H1 (cell line): ENCODE data around the gene USH2A. TPM values are rescaled to one million over a fixed set of nuclear protein-coding genes. Genes with fewer than 3 reads are reported as not detected.

Experiments used
- CTCF ChIA-PET: fragments of 300-600 bp; sonication (Branson Sonifier 250); formaldehyde crosslinking; loops from one replicate; lab custom pipeline; 2021; ENCODE audit not compliant: partially characterized antibody; lab: Charles Lee
- POLR2A ChIA-PET: fragments of 300-600 bp; sonication (Branson Sonifier 250); formaldehyde crosslinking; loops from one replicate; lab custom pipeline; 2021; ENCODE audit warnings: inconsistent platforms; ENCODE audit not compliant: partially characterized antibody; lab: Charles Lee
- DNase-seq, 2 experiments: peaks; one replicate each; pipeline versions ENCODE4 v3.0.0 to v3.0.0-alpha.2; 2010 to 2022; ENCODE audit warnings: low spot score in 2 of 2, low read depth in 1 of 2, mixed read lengths in 1 of 2
- FAIRE-seq: peaks from 2 replicates; lab custom pipeline; 2011; peaks lifted over from hg19 to GRCh38; lab: Jason Lieb, UNC
- H2AFZ ChIP-seq: 2 replicates; pipeline ENCODE4 v1.8.1; 2012; ENCODE audit warnings: low read length, inconsistent platforms
- H2AK5ac ChIP-seq: 2 replicates; pipeline ENCODE4 v1.6.1; 2013; ENCODE audit warnings: low read depth, low read length
- H2BK120ac ChIP-seq: replicated peaks from 2 replicates; pipeline ENCODE3; 2013; ENCODE audit warnings: low read depth, low read length, inconsistent platforms
- H2BK12ac ChIP-seq: 2 replicates; pipeline ENCODE4 v1.6.1; 2013; ENCODE audit warnings: low read depth, low read length
- H2BK15ac ChIP-seq: 2 replicates; pipeline ENCODE4 v1.6.1; 2013; ENCODE audit warnings: low read length
- H2BK20ac ChIP-seq: 2 replicates; pipeline ENCODE4 v1.6.1; 2013; ENCODE audit warnings: low read length
- H2BK5ac ChIP-seq: 2 replicates; pipeline ENCODE4 v1.6.1; 2013; ENCODE audit warnings: low read depth, low read length
- H3K14ac ChIP-seq: 2 replicates; pipeline ENCODE4 v1.6.1; 2013; ENCODE audit warnings: inconsistent platforms; ENCODE audit not compliant: insufficient read length
- H3K18ac ChIP-seq: 2 replicates; pipeline ENCODE4 v1.6.1; 2013; ENCODE audit warnings: low read length; ENCODE audit errors: extremely low read depth
- H3K23ac ChIP-seq: 2 replicates; pipeline ENCODE4 v1.6.1; 2013; ENCODE audit warnings: inconsistent platforms; ENCODE audit not compliant: insufficient read length
- H3K23me2 ChIP-seq: 2 replicates; pipeline ENCODE4 v1.6.1; 2013; ENCODE audit warnings: low read depth, low read length
- H3K27ac ChIP-seq: 2 replicates; pipeline ENCODE4 v1.6.1; 2011; ENCODE audit warnings: low read depth, low read length, inconsistent platforms
- H3K27me3 ChIP-seq, 4 experiments: replicated peaks in 1 of 4; 1 replicate in 1 of 4; 2 replicates in 3 of 4; pipeline versions ENCODE4 v1.6.1 to v1.8.1; 2011 to 2013; ENCODE audit warnings: low read length in 3 of 4, mild to moderate bottlenecking in 3 of 4, inconsistent platforms in 2 of 4, mixed read lengths in 2 of 4, moderate library complexity in 1 of 4; ENCODE audit not compliant: control insufficient read depth in 3 of 4, insufficient read depth in 3 of 4; ENCODE audit errors: extremely low read depth in 1 of 4
- H3K36me3 ChIP-seq, 4 experiments: 2 replicates each; pipeline versions ENCODE4 v1.6.1 to v1.8.1; 2011 to 2013; ENCODE audit warnings: mild to moderate bottlenecking in 4 of 4, low read length in 3 of 4, moderate library complexity in 2 of 4, control low read depth in 1 of 4, inconsistent platforms in 1 of 4; ENCODE audit not compliant: insufficient read depth in 4 of 4, control insufficient read depth in 2 of 4
- H3K4ac ChIP-seq: replicated peaks from 2 replicates; pipeline ENCODE3; 2013; ENCODE audit warnings: low read length, low read depth, mixed read lengths, inconsistent platforms; ENCODE audit not compliant: insufficient read length
- H3K4me1 ChIP-seq, 4 experiments: replicated peaks in 1 of 4; 1 replicate in 1 of 4; 2 replicates in 3 of 4; pipeline versions ENCODE4 v1.6.1 to v1.8.1; 2011 to 2013; ENCODE audit warnings: low read length in 3 of 4, inconsistent platforms in 2 of 4, mixed read lengths in 1 of 4; ENCODE audit not compliant: insufficient read depth in 4 of 4, control insufficient read depth in 3 of 4
- H3K4me2 ChIP-seq, 2 experiments: 2 replicates each; pipeline versions ENCODE4 v1.6.1 to v1.8.1; 2011 to 2013; ENCODE audit warnings: low read depth in 2 of 2, low read length in 2 of 2, control low read depth in 1 of 2, inconsistent platforms in 1 of 2, mild to moderate bottlenecking in 1 of 2; ENCODE audit not compliant: insufficient read depth in 1 of 2
- H3K4me3 ChIP-seq, 4 experiments: fragments of 200-600, 300-600 bp in 1 of 4; sonication (generic), shearing (Covaris generic), sonication (Bioruptor Twin) in 1 of 4; 2 replicates each; pipeline versions ENCODE4 v1.5.1 to v1.8.1; 2011 to 2016; ENCODE audit warnings: low read length in 4 of 4, low read depth in 3 of 4, control low read depth in 2 of 4, inconsistent platforms in 2 of 4, mild to moderate bottlenecking in 2 of 4, mixed read lengths in 1 of 4, moderate library complexity in 1 of 4; ENCODE audit not compliant: insufficient read depth in 2 of 4; ENCODE audit errors: extremely low read depth in 1 of 4
- H3K56ac ChIP-seq: replicated peaks from 2 replicates; pipeline ENCODE3; 2013; ENCODE audit warnings: low read depth, mild to moderate bottlenecking, mixed read lengths, low read length, inconsistent platforms; ENCODE audit not compliant: insufficient read length
- H3K79me1 ChIP-seq: 2 replicates; pipeline ENCODE4 v1.6.1; 2013; ENCODE audit warnings: low read depth, low read length, control low read depth
- H3K79me2 ChIP-seq, 2 experiments: 2 replicates each; pipeline versions ENCODE4 v1.6.1 to v1.8.1; 2012 to 2013; ENCODE audit warnings: low read length in 2 of 2, mild to moderate bottlenecking in 2 of 2, inconsistent platforms in 1 of 2; ENCODE audit not compliant: insufficient read depth in 2 of 2, control insufficient read depth in 1 of 2
- H3K9ac ChIP-seq, 4 experiments: replicated peaks in 1 of 4; 1 replicate in 1 of 4; 2 replicates in 3 of 4; pipeline versions ENCODE4 v1.6.1 to v1.8.1; 2011 to 2013; ENCODE audit warnings: low read depth in 3 of 4, low read length in 3 of 4, control low read depth in 2 of 4, mild to moderate bottlenecking in 2 of 4, moderate library complexity in 2 of 4, inconsistent platforms in 1 of 4; ENCODE audit errors: extremely low read depth in 1 of 4
- H3K9me3 ChIP-seq, 2 experiments: 2 replicates each; pipeline versions ENCODE4 v1.6.1 to v1.8.1; 2012 to 2013; ENCODE audit warnings: mild to moderate bottlenecking in 2 of 2, moderate library complexity in 2 of 2, control low read depth in 1 of 2, inconsistent platforms in 1 of 2, low read depth in 1 of 2, low read length in 1 of 2, mixed read lengths in 1 of 2; ENCODE audit not compliant: insufficient read depth in 2 of 2
- H4K20me1 ChIP-seq, 2 experiments: replicated peaks in 1 of 2; 2 replicates each; pipeline versions ENCODE3 to v1.8.1; 2011 to 2013; ENCODE audit warnings: inconsistent platforms in 2 of 2, low read length in 2 of 2, mild to moderate bottlenecking in 1 of 2; ENCODE audit not compliant: insufficient read depth in 2 of 2, control insufficient read depth in 1 of 2
- H4K5ac ChIP-seq: 2 replicates; pipeline ENCODE4 v1.6.1; 2013; ENCODE audit warnings: low read length, low read depth, mixed read lengths, inconsistent platforms; ENCODE audit not compliant: insufficient read length
- H4K8ac ChIP-seq: 2 replicates; pipeline ENCODE4 v1.8.0; 2013; ENCODE audit warnings: mild to moderate bottlenecking, moderate library complexity, low read length, inconsistent platforms; ENCODE audit not compliant: insufficient read depth; ENCODE audit errors: extremely low read depth
- H4K91ac ChIP-seq: replicated peaks from 2 replicates; pipeline ENCODE3; 2013; ENCODE audit warnings: low read length, mixed read lengths, inconsistent platforms; ENCODE audit not compliant: insufficient read length
- CBX5 ChIP-seq: fragments of 300-800, 300-1000 bp; sonication (generic); IDR thresholded peaks from 2 replicates; pipeline ENCODE4 v1.7.1; 2016; ENCODE audit warnings: antibody characterized with exemption, low read length, low read depth
- CTBP2 ChIP-seq: IDR thresholded peaks from 2 replicates; pipeline ENCODE4 v1.7.0; 2011; ENCODE audit warnings: borderline replicate concordance, mild to moderate bottlenecking, moderate library complexity, mixed read lengths, low read length; ENCODE audit not compliant: insufficient read depth, insufficient read length
- EP300 ChIP-seq, 2 experiments: IDR thresholded peaks; 1 replicate in 1 of 2; 2 replicates in 1 of 2; pipeline ENCODE4 v1.6.1; 2011 to 2012; ENCODE audit warnings: low read depth in 2 of 2, low read length in 2 of 2, mild to moderate bottlenecking in 2 of 2, borderline replicate concordance in 1 of 2, inconsistent platforms in 1 of 2, moderate library complexity in 1 of 2
- GABPA ChIP-seq: IDR thresholded peaks from 2 replicates; pipeline ENCODE4 v1.6.1; 2011; ENCODE audit warnings: mild to moderate bottlenecking, low read length, moderate library complexity, borderline replicate concordance; ENCODE audit not compliant: insufficient read depth
- GTF2F1 ChIP-seq: IDR thresholded peaks from 2 replicates; pipeline ENCODE4 v1.6.1; 2012; ENCODE audit warnings: low read depth, low read length, improper control_type of control experiment, borderline replicate concordance
- KDM5A ChIP-seq: fragments of 200-600 bp; IDR thresholded peaks from 2 replicates; pipeline ENCODE4 v1.7.1; 2012; ENCODE audit warnings: mild to moderate bottlenecking, low read length, inconsistent platforms, mixed read lengths
- NRF1 ChIP-seq: IDR thresholded peaks from 2 replicates; pipeline ENCODE4 v1.6.1; 2011; ENCODE audit warnings: mild to moderate bottlenecking, low read depth, low read length, improper control_type of control experiment
- RXRA ChIP-seq: IDR thresholded peaks from 2 replicates; pipeline ENCODE4 v1.6.1; 2011; ENCODE audit warnings: low read depth, mild to moderate bottlenecking, low read length, moderate library complexity; ENCODE audit not compliant: insufficient read depth
- SP1 ChIP-seq: IDR thresholded peaks from 2 replicates; pipeline ENCODE4 v1.6.1; 2011; ENCODE audit warnings: low read depth, low read length
- SP2 ChIP-seq: IDR thresholded peaks from 2 replicates; pipeline ENCODE4 v1.6.1; 2012; ENCODE audit warnings: mild to moderate bottlenecking, low read length, inconsistent platforms
- TBP ChIP-seq: IDR thresholded peaks from 2 replicates; pipeline ENCODE4 v1.6.1; 2011; ENCODE audit warnings: low read depth, low read length, improper control_type of control experiment
- WGBS, 2 experiments: shearing (Covaris generic) in 1 of 2; methylation state at CpG; one replicate each; pipeline versions ENCODE4 v1.1.6 to v1.1.7; 2013 to 2015; ENCODE audit warnings: low lambda C conversion rate in 2 of 2, mixed read lengths in 2 of 2, inconsistent platforms in 1 of 2, low coverage in 1 of 2, missing lambda C conversion rate in 1 of 2; ENCODE audit not compliant: insufficient replicate concordance in 2 of 2, insufficient coverage in 1 of 2, insufficient read length in 1 of 2; ENCODE audit errors: extremely low coverage in 1 of 2, missing lambda C conversion rate in 1 of 2; 5-methylcytosine and 5-hydroxymethylcytosine counted together
- polyA plus RNA-seq, 7 experiments: library from polyadenylated mRNA; depleted of rRNA in 3 of 7; stranded (reverse) in 5 of 7; unstranded in 2 of 7; fragments of >200 nt in 5 of 7; fragments of 200-250 nt in 2 of 7; gene quantifications; 1 replicate in 5 of 7; 2 replicates in 1 of 7; 4 replicates in 1 of 7; pipeline versions ENCODE4 v1.2.1 to v1.2.3, GENCODE V29; 2011 to 2013; ENCODE audit warnings: missing spikeins in 2 of 7, mixed read lengths in 2 of 7
- total RNA-seq: library from RNA; stranded (reverse); fragmentation: NEBNext Ultra II Directional; extraction: Animal tissue kit (Norgen Biotek cat#: 25700); gene quantifications from 2 replicates; pipeline ENCODE4 v1.2.1, GENCODE V29; 2021
- TF ChIP-seq, protein P1 (sequence below): IDR thresholded peaks from 2 replicates; pipeline ENCODE4 v1.6.1; 2012; ENCODE audit warnings: inconsistent platforms
- TF ChIP-seq, protein P2 (sequence below): IDR thresholded peaks from 2 replicates; pipeline ENCODE4 v1.6.1; 2011; ENCODE audit warnings: low read depth, mild to moderate bottlenecking, low read length; ENCODE audit not compliant: insufficient read depth

Gene USH2A
- total and polyA plus RNA-seq, 2 of the 8 experiments (the other 6 are each of a cell fraction or from before 2014, with no cell fraction given), result 0.02 to 0.17 TPM

DNA sequence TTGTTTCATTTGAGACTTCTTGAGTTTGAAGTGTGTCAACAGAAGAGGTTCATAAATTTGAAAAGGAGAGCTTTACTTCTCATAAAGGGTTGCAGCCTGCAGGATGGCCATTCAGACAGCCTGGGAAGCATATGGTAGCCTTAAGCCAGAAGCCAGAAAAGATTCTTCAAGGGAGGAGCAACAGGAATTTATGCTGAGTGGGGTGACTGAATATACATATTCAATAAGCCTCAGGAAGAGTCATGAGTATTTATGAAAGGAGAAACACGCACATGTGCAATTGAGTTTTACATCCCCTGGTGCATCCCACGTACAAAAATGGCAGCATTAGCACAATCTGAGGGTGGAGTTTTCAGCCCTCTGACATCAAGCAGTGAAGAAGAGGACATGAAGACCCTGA lies 565.9 kb downstream of the USH2A start:
- Histone ChIP-seq H3K4me3 (no peak overlapping the region), H3K4me1 (no peaks in the 10 kb centered on the region), H4K5ac (no peak overlapping the region), H3K9me3 (peaks cover 6 to 8% of the 10 kb centered on the region in 2 experiments; a peak in 1 of 4 replicates), H3K79me1 (no peaks in the 10 kb centered on the region), H3K23me2 (no peaks in the 10 kb centered on the region), H2BK5ac (no peak overlapping the region), H2AFZ (no peak overlapping the region), H3K79me2 (no peaks in the 10 kb centered on the region), H2BK12ac (no peak overlapping the region), H2BK120ac (no peak overlapping the region), H3K4me2 (no peak overlapping the region), H3K27ac (no peak overlapping the region), H4K20me1 (no peaks in the 10 kb centered on the region), H3K23ac (no peak overlapping the region), H2BK20ac (no peak overlapping the region), H3K14ac (no peak overlapping the region), H4K8ac (no peak overlapping the region), H4K91ac (no peak overlapping the region), H2BK15ac (no peak overlapping the region), H3K4ac (no peak overlapping the region), H3K9ac (no peak overlapping the region), H3K18ac (no peak overlapping the region), H2AK5ac (no peak overlapping the region), H3K36me3 (peaks cover 0 to 2% (median 0%) of the 10 kb centered on the region in 4 experiments; a peak in 1 of 8 replicates), H3K56ac (no peak overlapping the region), H3K27me3 (no peaks in the 10 kb centered on the region)
- FAIRE-seq (no peak), DNase-seq (no peak)
- 100% methylated on average over 2 of the region's 2 CpGs; no CpG with 5 or more reads in 1 of the 2 experiments for WGBS, 2 experiments
- CTCF ChIA-PET, result interaction anchor here (0.9 kb wide), 1 partner anchor 32 kb away, joined by 3 read pairs; no protein-coding TSS in a partner anchor
- POLR2A ChIA-PET, result no interaction called here
- TF ChIP-seq, protein P1, sequence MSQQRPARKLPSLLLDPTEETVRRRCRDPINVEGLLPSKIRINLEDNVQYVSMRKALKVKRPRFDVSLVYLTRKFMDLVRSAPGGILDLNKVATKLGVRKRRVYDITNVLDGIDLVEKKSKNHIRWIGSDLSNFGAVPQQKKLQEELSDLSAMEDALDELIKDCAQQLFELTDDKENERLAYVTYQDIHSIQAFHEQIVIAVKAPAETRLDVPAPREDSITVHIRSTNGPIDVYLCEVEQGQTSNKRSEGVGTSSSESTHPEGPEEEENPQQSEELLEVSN, result no peak
- TF ChIP-seq SP1 (no peak), TBP (no peak), KDM5A (no peak), EP300 (IDR thresholded peaks at IDR 0.05; ENCODE audit: borderline replicate concordance in 1 of 2, low read depth in 2 of 2, low read length in 2 of 2) (no peak), CTBP2 (no peak), RXRA (no peak), CBX5 (no peak), GTF2F1 (no peak), GABPA (no peak), SP2 (no peak), NRF1 (no peak)
- TF ChIP-seq, protein P2, sequence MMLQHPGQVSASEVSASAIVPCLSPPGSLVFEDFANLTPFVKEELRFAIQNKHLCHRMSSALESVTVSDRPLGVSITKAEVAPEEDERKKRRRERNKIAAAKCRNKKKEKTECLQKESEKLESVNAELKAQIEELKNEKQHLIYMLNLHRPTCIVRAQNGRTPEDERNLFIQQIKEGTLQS, result no peak
